ENCODE data around the gene ITIH6. TPM values are rescaled to one million over a fixed set of nuclear protein-coding genes. Genes with fewer than 3 reads are reported as not detected.
A peak's percentile ranks its signal among the peaks of the same experiment; 100 is the strongest.
"Not testable (repeated sequence)": the region's sequence is repeated elsewhere in the genome, so short reads cannot be mapped to it uniquely, and the experiment has no call there.

Gene ITIH6
- polyA plus RNA-seq, 1 experiment, result not detected

DNA sequence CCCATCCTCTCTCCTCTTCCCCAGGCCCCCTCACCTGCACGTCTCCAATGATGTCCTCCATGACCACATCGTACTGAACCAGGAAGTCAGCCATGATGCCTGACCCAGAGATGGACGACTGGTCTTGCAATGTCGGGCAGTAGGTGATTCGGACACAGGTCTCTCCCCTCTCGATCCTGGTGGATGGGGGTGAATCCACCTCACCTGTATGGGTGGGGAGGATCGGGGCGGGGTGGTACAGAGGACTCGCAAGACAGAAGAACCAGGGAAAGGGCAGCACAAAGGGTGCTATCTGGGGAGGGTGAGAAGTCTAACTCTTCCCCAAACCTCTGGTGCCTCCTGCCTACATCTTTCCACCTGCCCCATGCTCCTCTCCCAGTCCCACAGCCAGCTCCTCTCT, 9.6 kb downstream of the ITIH6 start:
- CTCF ChIA-PET, result interaction anchor here (1.0 kb wide), 1 partner anchor 119 kb away, joined by 3 read pairs; no protein-coding TSS in a partner anchor
- POLR2A ChIA-PET, result no interaction called here
- Histone ChIP-seq H3K36me3 (ENCODE audit: control insufficient read depth, insufficient read depth, low read length) (no peaks in the 10 kb centered on the region), H3K4me3 (ENCODE audit: low read depth, low read length) (no peak overlapping the region), H3K27me3 (ENCODE audit: control insufficient read depth, insufficient read depth, low read length) (no peaks in the 10 kb centered on the region; the same call in 1 of the 2 replicates)
- TF ChIP-seq, protein P1, sequence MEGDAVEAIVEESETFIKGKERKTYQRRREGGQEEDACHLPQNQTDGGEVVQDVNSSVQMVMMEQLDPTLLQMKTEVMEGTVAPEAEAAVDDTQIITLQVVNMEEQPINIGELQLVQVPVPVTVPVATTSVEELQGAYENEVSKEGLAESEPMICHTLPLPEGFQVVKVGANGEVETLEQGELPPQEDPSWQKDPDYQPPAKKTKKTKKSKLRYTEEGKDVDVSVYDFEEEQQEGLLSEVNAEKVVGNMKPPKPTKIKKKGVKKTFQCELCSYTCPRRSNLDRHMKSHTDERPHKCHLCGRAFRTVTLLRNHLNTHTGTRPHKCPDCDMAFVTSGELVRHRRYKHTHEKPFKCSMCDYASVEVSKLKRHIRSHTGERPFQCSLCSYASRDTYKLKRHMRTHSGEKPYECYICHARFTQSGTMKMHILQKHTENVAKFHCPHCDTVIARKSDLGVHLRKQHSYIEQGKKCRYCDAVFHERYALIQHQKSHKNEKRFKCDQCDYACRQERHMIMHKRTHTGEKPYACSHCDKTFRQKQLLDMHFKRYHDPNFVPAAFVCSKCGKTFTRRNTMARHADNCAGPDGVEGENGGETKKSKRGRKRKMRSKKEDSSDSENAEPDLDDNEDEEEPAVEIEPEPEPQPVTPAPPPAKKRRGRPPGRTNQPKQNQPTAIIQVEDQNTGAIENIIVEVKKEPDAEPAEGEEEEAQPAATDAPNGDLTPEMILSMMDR (IDR thresholded peaks at IDR 0.05; ENCODE audit: insufficient read depth, low read depth, low read length), result no peak
- DNase-seq (ENCODE audit: low read depth), result no peak

GRCh38 chrX:54786967-54787366, 11.1 kb downstream of the ITIH6 start:
- ChIA-PET POLR2A (no interaction called here), CTCF (no interaction called here)
- Histone ChIP-seq H3K36me3 (ENCODE audit: control insufficient read depth, insufficient read depth, low read length) (no peaks in the 10 kb centered on the region), H3K27me3 (ENCODE audit: control insufficient read depth, insufficient read depth, low read length) (no peaks in the 10 kb centered on the region; the same call in 1 of the 2 replicates), H3K4me3 (ENCODE audit: low read depth, low read length) (no peak overlapping the region)
- no peak for DNase-seq (ENCODE audit: low read depth)
- TF ChIP-seq, protein P1 (IDR thresholded peaks at IDR 0.05; ENCODE audit: insufficient read depth, low read depth, low read length), result no peak

- POLR2A ChIA-PET, result no interaction called here
- TF ChIP-seq, protein P1 (IDR thresholded peaks at IDR 0.05; ENCODE audit: insufficient read depth, low read depth, low read length), result 0 out of 2 replicates have a peak, but pooled peaks have one; percentile 6
- Histone ChIP-seq H3K27me3 (ENCODE audit: control insufficient read depth, insufficient read depth, low read length) (no peaks in the 10 kb centered on the region; the same call in 1 of the 2 replicates), H3K4me3 (ENCODE audit: low read depth, low read length) (no peak overlapping the region), H3K36me3 (ENCODE audit: control insufficient read depth, insufficient read depth, low read length) (no peaks in the 10 kb centered on the region)
- CTCF ChIA-PET, result no interaction called here
- no peak for DNase-seq (ENCODE audit: low read depth)
Observed at GRCh38 chrX:54785901-54786300, 12.2 kb downstream of the ITIH6 start.

DNA sequence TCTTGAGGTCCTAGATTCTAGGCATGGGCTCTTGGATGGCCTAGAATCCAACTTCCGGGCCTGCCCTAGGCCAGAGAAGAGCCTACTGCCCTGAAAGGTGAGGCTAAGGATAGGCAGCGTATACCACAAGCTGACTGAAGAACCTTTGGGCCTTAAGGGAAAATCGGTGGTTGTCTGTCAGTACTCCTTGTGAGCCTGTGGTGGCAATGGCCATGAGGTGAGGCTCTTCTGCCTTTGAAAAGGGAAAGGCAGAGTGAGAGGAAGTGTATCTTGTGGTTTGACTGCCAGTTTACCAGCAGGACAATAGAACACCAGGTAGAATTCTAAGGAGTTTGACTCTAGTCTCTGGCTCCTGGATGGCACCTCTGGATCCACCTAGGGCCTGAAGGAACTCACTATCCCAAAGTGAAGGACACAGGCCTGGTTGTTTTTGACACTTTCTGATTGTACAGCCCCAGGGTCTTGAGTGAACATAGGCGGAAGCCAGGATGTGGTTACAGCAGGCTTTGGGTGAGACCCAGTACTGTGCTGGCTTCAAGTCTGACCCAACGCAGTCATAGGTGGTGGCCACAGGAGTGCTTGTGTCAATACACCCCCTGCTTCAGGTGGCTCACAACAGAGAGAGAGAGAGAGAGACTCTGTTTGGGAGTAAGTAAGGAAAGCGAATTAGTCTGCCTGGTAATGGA, 20.9 kb downstream of the ITIH6 start:
- Histone ChIP-seq H3K4me3 (ENCODE audit: low read depth, low read length) (no peak overlapping the region), H3K36me3 (ENCODE audit: control insufficient read depth, insufficient read depth, low read length) (no peaks in the 10 kb centered on the region), H3K27me3 (ENCODE audit: control insufficient read depth, insufficient read depth, low read length) (no peaks in the 10 kb centered on the region)
- TF ChIP-seq, protein P1 (IDR thresholded peaks at IDR 0.05; ENCODE audit: insufficient read depth, low read depth, low read length), result no peak
- DNase-seq (ENCODE audit: low read depth), result no peak
- ChIA-PET CTCF (no interaction called here), POLR2A (no interaction called here)

DNA sequence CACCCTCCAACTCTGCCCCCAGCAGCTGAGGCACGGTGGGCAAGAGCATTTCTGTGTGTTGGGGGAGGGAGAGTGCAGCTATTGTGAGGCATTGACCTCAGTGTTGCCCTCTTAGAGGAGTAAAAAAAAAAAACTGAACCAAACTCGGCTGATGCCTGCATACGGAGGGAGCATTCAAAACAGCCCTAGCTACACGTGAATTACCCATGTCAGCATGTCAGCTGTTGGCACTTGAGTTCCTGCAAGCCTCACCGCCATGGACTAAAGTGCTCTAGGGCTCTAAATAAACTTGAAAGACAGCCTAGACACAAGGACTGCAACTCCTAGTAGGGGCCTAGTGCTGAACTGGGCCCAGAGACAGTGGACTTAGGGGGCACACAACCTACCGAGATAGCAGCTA, 22.0 kb downstream of the ITIH6 start:
- CTCF ChIA-PET, result no interaction called here
- no peak for DNase-seq (ENCODE audit: low read depth)
- H3K4me3 ChIP-seq (ENCODE audit: low read depth, low read length), result no peak overlapping the region

DNA sequence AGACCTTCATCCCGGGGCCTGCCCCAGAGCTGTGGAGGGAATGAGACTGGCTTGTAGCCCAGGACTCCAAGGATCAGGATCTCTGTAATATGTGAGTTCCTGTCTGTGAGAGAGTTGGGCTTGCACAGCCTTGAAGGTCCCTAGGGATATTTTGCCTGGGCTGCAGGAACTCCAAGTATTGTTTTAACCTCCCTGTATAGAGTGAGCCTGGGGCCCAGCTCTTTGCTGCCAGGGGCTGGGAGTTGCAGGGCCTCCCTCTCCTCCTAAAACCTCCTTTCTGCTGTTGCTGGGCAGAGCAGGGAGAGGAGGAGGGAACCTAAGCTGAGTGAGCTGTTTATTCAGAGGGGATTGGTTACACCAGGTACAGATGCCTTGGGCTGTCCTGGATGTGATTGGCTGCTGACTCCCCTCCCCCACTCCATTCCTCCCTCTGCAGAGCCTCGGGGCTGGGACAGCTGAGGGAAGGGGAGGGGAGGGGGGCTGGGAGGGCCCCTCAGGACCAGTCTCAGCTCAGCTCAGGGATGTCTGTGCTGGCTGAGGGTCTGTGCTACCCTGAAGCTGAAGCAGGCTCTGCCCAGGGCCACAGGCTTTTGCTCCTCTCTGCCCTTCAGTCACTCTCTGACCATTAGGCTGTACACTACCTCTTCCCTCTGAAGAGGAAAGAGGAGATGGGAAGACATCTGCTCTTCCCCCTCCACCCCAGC, 23.5 kb downstream of the ITIH6 start:
- H3K27me3 ChIP-seq (ENCODE audit: control insufficient read depth, insufficient read depth, low read length); POLR2A ChIA-PET; DNase-seq (ENCODE audit: low read depth); H3K36me3 ChIP-seq (ENCODE audit: control insufficient read depth, insufficient read depth, low read length); H3K4me3 ChIP-seq (ENCODE audit: low read depth, low read length); CTCF ChIA-PET: not testable (repeated sequence)

More for the DNA sequence above, 22.0 kb downstream of the ITIH6 start:
- H3K27me3 ChIP-seq (ENCODE audit: control insufficient read depth, insufficient read depth, low read length), result no peaks in the 10 kb centered on the region
- POLR2A ChIA-PET, result no interaction called here
- TF ChIP-seq, protein P1 (IDR thresholded peaks at IDR 0.05; ENCODE audit: insufficient read depth, low read depth, low read length), result no peak
- no peaks in the 10 kb centered on the region for H3K36me3 ChIP-seq (ENCODE audit: control insufficient read depth, insufficient read depth, low read length)
